Left hindlimb (tissue), 1 donor: ENCODE measurements around the gene CGNL1.

Source experiments
- DNase-seq: peaks from one replicate; pipeline ENCODE4 v3.0.0-alpha.2; 2018

CGNL1 gene

DNA sequence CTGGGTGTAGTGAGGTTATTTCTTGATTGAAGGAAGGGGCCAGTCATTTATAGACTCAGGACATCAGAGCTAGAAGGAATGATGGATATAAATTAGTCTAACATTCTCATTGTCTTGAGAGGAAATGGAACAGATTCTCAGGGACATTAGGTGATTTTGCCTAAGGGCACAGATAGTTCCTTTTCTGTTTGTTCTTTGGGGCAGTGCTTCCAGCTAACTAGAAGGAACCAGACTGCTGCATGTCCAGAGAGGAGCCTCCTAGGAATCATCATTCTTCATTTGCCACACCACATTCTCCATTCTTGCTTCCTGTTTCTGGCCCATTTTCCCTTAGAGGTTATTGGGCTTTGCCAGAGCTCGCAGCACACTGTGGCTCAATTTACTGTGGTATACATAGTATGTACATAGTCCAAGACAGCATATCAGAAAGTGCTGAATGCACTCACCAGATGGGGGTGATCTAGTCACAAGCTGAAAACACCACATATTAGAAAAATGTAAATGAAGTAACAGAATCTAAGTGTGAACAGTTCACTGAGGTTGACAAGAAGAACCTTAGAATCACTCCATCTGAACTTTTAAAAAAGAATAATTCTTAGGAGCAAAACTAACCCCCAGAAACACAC lies 152.7 kb downstream of the CGNL1 start:
- DNase-seq, result no peak

DNA sequence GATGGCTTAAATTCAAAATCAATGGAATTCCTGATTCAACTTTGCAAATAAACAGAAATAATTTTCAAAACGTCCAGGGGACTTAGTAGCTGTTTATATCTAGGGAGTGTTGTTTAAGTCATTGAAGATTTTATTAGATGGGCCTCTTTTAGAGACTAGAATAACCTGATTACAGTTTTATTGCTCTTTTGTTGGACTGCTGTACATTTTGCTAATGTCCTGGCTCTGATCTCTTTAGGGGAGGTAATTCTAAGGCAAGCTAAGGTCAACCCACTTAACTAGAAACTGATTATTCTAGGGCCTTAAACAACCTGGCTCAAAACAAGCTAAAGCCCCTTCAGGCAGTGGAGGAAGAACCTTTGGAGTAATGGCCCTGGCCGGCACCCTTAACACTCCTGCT lies 153.4 kb downstream of the CGNL1 start:
- DNase-seq, result no peak

DNA sequence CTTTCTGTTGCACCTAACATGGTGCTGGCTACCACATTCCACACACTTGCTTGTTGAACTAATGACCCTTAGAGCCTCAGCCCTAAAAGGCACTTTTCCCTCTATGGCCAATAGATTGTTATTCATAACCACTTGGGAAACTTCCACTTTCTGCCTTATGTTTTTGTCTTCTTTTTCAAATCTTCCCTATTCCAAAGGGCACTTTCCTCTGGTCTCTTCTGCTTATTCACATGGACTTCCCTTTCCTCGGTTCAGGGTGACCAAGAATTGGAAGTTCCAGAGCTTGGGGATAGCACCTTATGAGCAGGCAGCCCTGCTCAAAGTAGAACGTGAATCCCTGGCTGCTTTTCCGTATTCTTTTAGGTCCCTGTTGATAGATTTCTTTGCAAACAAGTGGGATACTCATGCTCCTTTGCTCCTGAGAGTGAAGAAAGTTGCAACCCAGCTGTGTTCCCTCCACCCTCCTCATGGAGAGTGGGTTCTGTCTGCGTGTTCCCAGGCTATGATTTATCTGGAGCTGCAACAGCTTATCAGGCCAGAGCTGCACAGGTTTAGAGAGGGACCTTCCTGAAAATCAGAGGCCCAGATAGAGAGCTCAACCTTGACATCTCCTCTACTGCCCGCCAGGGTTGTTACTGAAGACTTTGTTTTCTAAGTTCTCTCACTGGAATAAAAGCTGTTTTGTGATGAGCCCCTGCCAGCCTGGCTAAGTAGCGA lies 156.6 kb downstream of the CGNL1 start:
- no peak for DNase-seq

DNA sequence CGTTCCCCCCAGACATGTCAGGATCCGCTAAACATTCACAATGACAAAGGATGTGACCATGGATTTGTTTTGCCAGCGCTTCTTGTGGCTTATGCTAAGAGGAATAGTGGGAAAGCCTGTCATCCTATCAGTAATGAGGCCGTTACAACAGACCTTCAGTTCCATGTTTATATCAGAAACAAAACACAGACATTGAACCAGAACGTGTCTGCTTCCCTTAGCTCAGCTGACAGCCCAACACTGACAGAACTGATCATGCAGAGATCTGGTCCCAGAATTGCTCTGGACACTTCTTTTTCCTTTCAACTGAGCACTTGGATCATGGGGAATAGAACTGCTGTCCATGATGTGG lies 157.1 kb downstream of the CGNL1 start:
- no peak for DNase-seq

DNA sequence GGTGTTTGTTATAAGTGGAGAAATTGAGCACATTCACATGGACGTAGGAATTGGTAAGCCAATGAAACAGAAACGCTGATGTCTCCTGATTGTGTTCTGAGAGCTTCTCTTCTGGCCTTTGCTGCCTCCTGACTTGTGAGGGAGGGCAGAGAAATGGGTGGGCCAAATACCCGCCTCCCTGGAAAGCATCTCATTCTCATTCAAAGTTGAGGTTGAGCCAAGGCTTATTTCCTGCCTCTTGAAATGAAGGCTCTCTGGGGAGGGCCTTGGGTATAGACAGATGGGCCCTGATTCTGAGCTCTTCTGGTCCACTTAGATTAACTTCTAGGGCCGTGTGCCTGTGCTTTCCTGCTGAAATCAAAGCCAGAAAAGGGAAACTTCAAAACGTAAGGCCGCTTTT lies 158.0 kb downstream of the CGNL1 start:
- no peak for DNase-seq

DNA sequence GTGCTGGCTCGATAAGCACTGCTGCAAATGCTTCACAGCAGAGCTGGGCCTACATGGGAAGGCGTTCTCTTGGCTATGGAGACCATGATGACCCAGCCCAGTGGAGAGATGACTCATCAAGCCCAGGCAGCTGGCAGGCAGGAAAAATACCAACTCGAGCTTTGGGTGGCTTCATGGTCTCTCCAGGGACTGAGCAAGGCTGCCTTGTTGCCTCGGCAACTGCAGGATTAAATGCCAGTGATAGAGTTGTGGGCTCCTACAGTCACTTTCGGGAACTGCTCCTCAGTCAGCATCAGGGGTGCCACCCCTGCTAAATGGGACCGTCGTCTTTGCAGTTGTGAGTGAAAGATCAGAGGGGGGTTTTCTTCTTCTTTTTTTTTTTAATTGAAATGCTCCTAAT lies 160.8 kb downstream of the CGNL1 start:
- DNase-seq, result peak; percentile 65

DNA sequence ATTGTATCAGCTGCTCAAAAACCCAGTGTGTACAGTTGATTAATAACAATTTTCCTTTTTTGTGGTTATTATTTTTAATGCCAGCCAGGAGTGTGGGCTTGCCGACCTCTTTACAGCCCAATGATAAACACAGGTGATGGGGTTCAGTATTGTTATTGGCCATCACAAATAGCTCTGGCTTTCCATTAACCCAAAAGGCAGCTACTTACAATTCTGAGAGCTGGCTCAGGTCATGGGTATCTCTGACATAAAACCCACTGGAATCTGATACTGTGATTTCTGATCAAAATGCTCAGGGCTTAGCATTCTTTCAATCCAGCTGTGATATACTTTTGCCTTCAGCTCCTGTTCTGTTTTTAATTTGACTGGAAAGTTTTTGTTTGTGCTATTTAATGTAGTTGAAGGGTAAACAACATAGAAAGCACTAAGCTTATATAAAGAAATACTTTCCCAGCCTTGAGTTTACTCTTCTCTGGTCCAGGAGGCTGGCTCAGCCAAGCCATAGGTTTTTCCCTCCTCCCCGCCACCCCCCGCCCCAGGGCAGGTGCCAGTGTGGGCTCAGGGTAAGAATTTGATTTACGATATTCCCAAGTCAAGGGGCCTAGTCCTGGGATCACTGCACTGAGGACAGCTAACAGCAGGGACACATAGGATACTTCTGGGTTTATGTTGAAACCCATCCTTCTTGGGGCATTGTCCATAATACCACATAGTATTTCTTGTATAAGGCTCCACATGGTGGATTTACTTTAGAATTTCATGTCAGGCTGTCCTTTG lies 161.4 kb downstream of the CGNL1 start:
- no peak for DNase-seq

DNA sequence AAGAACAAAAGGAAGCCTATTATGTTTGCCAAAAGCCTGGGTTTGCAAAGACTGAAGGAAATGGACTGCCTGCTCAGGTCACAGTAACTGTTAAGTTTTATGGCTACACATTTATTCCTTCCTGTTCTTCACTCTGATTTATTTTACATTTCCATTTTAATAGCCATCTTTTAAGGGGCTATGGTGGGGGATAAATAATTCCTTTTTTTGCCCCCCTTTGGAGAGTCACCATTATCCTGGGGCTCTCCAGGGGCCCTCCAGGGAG lies 161.9 kb downstream of the CGNL1 start:
- DNase-seq, result no peak

DNA sequence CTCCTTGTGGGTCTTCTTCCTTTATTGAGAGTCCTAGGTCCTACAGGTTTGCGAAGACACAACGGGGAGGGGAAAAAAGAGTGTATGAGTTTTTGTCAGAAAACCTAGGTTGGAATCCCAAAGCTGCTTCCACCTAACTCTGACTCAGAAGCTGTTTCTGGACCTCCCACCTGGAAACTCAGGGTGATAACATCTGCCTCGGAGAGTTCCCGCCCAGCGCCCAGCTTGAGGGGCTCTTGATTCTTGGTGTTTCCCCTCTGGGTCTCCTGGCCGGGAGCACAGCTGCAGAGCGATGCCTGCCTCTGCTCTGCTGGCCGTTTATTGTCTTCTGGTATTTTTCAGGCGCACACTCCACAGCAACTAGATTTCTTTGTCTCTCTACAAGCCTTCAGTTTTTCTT lies 162.5 kb downstream of the CGNL1 start:
- no peak for DNase-seq

DNA sequence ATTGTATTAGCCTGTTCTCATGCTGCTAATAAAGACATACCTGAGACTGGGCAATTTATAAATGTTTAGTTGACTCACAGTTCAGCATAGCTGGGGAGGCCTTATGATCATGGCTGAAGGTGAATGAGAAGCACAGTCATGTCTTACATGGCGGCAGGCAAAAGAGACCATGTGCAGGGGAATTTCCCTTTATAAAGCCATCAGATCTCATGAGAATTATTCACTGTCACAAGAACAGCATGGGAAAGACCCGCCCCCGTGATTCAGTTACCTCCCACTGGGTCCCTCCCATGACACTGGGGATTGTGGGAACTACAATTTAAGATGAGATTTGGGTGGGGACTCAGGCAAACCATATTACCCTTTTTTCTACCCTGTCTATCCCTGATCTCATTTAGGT lies 163.9 kb downstream of the CGNL1 start:
- DNase-seq, result no peak

DNA sequence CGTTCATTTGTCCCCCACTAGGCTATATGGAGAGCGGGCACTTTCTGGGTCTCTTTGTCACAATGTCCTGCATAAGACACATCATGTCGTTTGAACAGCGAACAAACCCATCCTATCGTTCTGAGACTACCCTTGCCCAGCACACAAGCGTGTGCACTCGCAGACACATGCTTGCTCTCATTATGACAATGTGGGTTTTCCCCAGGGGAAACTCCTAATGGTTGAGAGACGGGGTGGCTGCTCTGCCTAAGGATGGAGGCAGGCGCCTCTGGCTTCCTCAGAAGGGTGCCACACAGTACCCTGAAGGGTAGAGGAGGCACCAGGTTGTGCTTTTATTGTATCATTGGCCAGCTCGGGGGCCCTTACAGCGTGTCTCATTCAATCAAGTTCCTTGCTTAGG lies 164.4 kb downstream of the CGNL1 start:
- no peak for DNase-seq

DNA sequence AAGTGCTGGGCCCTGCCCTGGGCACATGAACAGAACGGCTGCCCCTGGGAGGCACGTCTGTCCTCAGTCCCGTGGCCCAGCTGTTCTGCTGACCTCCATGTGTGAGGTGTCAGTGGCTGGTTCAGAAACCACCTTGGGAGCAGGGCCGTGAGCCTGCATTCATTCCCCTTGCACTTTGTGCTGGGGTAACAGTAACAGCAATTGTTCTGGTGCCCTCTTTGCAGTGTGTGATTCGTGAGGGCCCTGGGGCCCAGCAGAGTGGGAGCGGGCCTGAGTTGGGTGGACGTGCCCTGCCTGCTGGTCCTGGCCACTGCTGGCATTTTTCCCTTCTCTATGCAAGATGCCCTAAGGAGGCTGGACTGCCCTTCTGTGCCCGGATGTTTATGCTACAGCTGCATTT lies 165.0 kb downstream of the CGNL1 start:
- DNase-seq, result no peak

DNA sequence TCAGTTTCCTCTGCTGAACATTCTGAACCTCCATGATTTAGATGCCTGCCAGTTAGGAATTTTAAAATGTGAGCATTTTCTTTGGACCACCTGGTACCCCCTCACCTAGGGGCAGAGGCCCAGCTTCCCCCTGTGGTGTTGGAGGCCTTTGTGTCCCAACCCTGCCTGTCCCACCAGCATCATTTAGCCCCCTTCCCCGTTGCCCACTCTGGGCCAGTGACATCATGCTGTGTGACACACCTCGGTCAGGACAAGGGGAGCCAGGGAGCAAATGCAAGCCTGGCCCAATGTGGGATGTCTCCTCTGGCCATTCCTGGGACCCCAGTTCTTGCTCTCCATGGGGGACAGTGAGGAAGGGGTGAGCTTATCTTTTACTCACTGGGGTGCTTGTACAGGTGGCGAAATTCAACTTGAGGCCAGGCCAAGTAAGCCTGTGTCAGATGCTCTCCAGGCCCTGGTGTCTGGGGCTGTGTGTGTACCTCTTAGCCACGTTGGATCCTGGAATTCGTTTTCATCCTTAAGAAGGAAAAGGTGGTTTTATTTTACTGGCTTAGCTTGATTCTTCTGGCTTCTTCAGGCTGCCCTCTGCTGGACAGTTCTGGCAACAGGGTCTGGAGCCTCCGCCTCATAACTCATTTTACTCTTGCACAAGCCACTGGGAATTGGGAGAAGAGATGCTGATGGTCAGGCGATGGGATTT lies 165.7 kb downstream of the CGNL1 start:
- DNase-seq, result peak; percentile 64

DNA sequence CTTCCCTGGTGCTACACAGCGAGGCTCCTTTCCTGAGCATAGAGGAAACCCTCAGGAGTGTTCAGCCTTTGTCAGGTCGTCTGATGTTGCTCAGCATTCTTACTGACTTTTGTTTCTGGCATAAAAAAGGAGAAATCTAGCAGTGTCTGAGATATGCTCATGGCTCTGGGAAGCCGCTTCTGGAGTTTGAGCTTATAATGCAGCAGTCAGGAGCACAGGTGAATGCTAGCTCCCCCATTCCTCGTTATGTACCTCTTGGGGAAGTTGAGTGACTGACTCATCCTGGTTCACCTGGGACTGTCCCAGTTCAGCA lies 166.2 kb downstream of the CGNL1 start:
- no peak for DNase-seq

DNA sequence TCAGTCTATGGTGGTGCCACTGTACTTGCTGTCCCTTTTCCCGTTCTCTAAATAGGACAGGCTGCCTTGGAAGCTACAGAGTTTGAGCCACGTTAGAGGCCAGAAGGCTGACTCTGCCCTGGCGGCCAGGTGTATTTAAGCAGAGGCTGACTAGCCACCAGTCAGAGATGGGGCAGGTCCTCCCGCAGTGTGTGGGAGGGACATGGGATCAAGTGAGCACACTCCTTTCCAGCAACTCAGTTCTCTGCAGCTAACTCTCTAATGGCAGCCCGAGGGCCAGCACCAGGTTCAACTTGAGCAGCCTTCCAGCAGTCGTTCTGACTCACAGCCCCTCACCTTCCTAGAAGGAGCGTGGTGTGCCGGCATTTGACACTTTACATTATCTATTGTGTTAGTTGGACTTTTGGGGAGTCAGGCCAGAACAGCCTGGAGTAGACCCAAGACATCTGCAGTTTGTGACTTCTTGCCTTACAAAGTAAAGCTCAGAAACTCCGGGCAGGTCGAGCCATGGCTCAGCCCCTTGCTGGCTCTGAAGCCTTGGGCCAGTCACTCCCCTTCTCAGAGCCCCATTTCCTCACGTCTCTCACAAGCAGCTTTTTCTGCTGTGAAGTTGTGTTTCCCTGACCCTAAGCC lies 168.7 kb downstream of the CGNL1 start:
- no peak for DNase-seq

DNA sequence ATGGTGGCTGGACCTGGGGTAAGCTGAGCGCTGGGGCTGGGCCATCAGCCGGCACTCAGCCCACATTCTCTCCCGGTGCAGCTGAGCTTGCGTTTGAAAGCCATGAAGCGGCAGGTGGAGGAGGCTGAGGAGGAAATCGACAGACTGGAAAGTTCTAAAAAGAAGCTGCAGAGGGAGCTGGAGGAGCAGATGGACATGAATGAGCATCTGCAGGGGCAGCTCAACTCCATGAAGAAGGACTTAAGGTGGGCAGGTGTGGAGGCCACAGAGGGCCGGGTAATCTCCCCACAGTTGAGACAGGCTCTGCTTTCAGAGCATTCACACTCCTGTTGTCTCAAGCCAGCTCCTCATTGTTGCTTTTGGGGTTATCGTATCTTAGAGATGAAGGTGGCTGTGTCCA lies 169.7 kb downstream of the CGNL1 start:
- DNase-seq, result no peak

DNA sequence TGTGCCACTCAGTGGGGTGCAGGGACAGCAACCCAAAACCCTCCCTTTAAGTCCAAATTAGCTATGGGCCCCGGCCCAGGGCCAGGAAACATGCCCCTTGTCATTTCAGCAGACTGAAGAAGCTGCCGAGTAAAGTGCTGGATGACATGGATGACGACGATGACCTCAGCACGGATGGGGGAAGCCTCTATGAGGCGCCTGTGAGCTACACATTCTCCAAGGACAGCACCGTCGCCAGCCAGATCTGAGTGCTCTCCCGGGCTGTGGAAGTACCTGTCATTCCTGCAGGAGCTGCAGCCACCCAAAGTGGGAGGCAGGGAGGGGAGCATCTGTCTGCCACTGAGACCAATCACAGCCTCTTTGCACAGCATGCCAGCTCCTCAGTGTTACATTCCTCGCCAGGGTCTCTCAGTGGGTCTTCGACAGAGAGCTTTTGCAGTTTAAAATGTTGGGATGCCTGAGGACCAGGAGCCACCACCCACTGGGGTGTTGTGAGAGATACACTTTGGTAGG lies 171.0 kb downstream of the CGNL1 start:
- no peak for DNase-seq

DNA sequence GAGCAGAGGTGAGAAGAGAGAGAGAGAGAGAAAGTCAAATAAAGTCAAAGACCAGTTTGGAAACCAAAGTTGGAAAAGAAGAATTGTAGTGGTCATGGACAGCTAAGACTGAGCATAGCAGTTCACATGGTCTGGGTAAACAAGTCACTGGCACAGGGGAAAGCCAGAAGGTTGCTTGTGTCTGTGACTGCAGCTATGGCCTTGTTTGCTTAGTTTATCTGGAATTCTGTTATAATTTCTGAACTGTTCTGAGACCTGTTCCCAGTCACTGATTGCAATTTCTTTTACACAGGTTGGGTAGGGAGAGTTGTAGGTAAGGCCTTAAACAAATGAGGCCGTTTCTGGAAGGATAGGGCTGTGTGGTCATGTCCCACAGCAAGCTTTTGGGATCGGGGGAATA lies 172.0 kb downstream of the CGNL1 start:
- DNase-seq, result no peak

DNA sequence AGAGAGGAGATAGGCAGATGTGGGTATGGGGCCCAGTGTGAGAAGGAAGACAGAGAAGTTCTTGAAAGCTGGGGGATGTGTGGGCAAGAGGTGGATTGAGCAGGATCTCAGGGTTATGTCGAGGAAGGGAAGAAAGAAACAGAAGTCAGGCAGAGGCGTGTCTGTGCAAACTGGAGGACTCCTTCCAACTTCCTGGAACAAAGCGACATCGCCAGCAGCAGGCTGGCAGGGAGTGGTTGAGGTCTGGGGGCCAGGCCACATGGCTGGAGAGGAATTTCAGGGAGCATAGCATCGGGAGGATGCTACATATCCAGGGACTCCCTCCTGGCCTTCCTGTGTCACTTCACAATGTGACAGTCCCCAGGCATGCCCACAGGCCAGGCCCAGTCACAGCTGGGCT lies 172.5 kb downstream of the CGNL1 start:
- DNase-seq, result no peak

DNA sequence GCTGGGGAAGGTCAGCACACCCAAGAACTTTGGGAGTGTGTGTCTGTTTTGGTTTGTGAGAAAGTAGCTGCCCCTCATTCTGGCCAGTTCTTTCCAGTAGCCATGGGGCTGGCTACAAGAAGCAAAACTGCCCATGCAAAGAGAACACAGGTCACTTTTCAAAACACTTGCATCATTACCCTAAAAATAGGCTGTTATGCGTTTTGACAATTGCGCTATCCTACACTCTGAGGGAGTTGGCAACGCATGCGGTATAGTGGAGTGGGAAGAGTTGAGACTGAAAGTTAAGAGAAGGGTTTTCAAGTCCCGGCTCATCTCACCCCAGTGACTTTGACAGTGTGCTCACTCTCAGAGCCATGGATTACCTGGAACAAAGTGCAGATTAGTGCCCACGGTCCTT lies 173.6 kb downstream of the CGNL1 start:
- DNase-seq, result no peak

DNA sequence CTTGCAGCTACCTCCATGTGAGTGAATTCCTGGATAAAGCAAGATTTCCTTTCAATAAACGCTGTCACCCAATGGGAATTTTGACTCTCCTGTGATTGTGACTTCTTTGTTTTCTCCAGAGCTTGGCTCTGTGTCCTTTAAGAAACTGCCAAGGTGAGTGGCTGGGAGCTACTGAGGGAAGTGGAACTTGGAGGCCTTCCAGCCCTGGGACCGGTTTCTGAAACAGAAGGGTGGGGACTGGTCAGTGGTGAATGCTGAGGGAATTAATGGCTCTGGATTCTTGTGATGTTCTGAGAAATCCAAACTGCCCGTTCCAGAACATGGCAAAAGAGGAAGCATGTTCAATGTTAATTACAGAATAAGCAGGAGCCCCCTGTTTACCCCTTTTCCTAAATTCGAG lies 174.3 kb downstream of the CGNL1 start:
- no peak for DNase-seq

DNA sequence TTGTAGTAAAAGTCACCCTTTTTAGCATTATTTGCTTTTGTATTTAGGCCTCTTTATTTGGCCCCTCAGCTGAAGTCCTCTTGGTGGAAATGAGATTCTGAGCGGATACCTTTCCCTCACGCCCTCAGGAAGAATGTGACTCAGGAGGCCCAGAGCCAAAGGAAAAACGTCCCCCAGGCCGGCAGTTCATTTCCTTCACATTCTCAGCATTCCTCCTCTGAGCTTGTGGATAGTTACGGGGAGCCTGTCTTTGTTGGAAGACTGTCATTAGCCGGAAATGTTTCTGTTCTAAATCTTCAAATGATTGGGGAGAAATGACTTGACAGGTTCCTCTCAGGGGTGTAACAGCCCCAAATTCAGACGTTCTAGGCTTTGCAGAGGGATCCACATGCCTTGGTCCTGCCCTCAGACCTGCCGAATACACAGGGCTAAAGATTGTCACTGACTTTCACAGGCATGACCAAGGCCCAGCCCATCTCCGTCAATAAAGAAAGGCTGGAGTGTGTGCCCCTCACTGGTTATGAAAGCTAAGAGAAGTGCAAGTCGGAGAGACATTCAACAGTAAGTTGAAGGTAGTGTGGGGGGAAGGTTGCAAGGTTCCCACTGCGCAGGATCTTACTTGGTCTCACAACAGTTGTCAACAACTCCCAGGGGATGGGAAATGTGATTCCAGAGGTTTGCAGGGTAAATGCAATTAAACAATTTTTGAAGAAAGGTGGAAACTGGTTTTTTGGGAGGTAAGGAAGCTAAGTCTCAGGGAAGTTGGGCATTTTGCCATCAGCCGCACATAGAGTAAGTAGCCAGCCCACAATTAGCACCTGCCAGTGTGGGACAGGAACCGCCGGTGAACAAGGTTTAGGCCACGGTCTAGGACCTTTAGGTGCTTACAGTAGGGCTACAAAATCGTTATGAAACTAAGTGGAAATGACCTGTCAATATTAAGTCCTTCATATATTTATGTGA lies 175.7 kb downstream of the CGNL1 start:
- peak; percentile 68 for DNase-seq
